Measurements from ENCODE around the gene GNAL. TPM values are rescaled to one million over a fixed set of nuclear protein-coding genes. Genes with fewer than 3 reads are reported as not detected.
"Not testable (repeated sequence)": the region's sequence is repeated elsewhere in the genome, so short reads cannot be mapped to it uniquely, and the experiment has no call there.

Gene GNAL
- total RNA-seq (2014; rRNA removed; shearing (Covaris generic)) = 17.3 and 19.2 TPM in 2 replicates

DNA sequence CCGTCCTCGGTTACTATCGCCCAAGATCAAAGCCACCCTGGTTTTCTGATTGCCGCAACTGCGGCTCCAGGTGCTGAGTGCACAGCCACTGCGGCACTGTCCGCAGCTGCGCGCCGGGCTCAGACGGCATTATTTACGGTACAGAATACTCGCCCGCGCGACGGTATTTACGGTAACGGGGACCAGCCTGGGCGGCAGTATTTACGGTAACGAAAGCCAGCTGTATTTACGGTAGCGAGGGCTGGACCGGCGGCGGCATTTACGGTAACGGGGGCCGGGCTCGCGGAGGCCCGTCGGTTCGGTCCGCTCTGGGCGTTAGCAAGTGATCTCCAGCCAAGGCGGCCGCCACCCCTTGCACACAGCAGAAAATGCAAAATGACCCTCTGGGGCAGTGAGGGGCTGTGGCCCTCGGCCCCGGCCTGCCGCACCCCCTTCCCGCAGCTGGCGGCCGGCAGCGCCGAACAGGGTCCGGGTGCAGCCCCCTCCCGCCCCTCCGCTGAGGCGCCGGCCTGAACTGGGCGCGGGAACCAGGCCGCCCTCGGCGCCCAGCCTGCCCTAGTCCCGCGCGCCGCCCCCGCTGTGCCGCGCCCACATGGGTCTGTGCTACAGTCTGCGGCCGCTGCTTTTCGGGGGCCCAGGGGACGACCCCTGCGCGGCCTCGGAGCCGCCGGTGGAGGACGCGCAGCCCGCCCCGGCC, at the start of gene GNAL:
TSS of gene GNAL (plus strand) at position 293 of the 697 bp plus-strand sequence. CDS start at position 593, 300 bp downstream.
- DNase-seq (ENCODE audit: low spot score) = peak; percentile 81

DNA sequence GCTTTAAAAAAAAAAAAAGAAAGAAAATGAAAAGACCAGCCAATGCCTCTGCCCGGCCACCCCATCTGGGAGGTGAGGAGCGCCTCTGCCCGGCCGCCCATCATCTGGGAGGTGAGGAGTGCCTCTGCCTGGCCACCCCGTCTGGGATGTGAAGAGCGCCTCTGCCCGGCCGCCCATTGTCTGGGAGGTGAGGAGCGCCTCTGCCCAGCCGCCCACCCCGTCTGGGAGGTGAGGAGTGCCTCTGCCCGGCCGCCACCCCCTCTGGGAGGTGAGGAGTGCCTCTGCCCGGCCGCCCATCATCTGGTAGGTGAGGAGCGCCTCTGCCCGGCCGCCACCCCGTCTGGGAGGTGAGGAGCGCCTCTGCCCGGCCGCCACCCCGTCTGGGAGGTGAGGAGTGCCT, 41.8 kb upstream of the GNAL start:
- DNase-seq (ENCODE audit: low spot score) = not testable (repeated sequence)

DNA sequence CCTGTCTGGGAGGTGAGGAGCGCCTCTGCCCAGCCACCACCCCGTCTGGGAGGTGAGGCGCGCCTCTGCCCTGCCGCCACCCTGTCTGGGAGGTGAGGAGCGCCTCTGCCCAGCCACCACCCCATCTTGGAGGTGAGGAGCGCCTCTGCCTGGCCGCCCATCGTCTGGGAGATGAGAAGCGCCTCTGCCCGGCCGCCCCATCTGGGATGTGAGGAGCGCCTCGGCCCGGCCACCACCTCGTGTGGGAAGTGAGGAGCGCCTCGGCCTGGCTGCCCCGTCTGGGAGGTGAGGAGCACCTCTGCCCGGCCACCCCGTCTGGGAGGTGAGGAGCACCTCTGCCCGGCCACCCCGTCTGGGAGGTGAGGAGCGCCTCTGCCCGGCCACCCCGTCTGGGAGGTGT, 41.3 kb upstream of the GNAL start:
- DNase-seq (ENCODE audit: low spot score) = not testable (repeated sequence)

DNA sequence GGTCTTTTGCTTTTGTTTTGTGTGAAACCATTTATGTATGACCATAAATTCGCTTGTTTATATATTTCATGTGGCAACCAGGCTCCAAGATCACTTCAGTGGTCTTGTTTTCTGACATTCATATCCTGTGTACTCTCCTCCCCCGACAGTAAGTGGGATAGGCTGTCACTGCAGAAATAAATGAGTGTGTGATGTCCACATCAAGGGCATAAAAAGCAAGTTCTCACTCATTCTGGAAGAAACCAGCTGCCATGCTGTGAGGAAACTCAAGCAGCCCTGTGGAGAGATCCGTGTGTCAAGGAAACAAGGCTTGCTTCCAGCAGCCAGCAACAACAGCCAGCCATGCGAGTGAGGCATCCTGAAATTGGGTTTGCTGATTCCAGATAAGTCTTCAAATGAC, 39.2 kb upstream of the GNAL start:
- DNase-seq (ENCODE audit: low spot score) = no peak

DNA sequence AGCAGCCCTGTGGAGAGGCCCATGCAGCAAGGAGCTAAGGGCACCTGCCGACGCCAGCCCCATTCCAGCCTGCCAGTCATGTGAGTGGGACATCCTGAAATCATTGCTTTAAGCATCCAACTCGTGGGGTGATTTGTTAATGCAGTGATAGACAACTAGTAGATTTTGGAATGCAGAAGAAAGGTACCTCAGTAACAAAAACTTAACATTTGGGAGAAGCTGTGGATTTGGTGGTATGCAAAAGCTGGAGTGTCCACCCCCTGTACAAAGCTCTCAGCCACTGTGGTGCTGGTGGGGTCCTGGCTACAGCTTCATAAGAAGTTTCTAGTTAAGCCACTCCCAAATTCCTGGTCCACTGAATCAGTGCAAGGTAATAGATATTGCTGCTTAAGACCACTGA, 37.2 kb upstream of the GNAL start:
- no peak for DNase-seq (ENCODE audit: low spot score)

DNA sequence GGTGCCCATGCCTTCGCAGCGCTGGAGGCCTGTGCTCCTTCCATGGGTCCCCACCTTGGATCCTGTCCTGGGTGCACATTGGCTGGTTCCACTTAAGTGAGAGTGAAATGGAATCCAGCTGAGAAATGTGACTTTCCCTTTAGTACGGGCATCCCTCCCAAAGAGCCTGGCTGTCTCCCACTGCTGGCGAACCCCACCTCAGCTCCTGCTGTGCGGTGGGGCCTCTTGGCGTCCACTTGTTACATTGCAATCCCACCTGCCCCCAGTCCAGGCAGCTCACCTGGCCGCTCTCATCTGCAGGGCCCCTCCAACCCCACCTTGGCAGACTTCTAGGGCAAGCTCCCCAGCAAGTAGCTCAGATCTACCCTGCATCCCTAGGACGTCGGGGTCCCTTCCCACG, 35.5 kb upstream of the GNAL start:
- no peak for DNase-seq (ENCODE audit: low spot score)

DNA sequence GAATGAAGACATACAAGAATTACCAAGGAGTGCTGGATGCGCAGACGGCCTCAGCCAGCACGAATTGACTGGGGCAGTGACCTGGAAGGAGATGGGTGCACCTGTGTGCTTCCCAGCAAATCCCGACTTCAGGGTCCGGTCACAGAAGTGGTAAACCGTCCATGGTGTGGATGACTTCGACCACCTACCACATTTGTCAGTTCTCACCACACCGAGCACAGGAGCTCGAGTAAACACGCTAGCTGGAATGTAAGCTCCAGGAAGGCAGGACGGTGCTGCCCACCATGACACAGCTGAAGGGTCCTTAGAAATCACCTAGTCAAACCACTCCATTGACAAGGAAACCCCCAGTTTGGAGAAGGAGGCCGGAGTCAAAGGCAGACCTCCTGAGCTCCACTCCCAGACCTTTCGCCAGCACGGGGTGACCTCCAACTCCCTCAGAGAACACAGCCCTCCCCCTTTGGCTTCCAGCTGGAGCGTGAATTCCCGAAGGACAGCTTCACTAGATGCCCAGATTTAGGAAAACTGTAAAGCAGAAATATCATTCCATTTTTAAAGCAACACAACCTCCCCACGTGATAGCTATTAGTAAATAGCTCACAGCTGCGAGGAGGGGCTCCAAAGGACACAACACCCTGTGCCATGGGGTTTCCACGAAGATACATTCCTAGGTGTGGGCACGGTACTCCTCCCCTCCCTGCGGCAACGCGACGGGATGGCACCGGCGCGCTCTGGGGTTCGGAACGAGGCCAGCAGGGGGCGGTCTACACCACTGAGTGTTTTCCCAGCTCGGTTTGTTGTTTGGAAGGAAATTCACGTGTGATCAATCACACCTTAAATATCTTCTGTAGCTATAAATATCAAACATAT, 34.1 kb upstream of the GNAL start:
- DNase-seq (ENCODE audit: low spot score) = peak; percentile 29

DNA sequence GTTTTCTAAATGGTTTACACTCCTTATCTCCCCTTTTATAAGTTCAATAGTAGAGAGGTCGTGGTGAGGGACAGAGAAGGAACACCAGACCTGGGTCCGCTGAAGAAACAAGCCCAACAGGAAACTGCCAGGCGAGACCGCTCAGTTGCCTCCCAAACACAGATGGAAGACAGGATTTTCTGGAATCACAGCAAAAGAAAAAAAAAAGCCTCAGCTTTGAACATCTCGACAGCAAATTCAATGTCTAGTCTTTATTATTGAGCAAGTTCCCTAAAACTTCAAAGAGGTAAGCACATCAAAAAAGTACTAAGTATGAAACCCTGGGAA, 33.5 kb upstream of the GNAL start:
- DNase-seq (ENCODE audit: low spot score) = no peak

DNA sequence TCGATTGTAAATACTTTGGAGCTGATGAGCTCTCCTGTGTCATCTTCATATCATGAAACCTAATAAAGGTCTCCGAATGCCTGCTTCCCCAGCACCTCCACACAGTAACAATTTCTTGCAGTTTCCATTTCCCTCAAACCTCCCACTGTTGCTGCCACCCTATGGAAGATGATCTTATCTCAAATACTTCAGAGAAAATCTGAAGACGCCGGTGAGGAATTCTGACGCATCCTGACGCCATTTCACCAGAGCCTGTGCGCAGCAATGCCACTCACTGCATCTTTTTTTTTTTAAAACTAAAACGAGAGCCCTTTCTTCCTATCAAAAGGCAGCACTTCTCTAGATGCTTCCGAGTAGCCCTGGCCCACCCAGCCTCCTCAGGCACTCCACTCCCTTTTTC, 31.9 kb upstream of the GNAL start:
- no peak for DNase-seq (ENCODE audit: low spot score)

DNA sequence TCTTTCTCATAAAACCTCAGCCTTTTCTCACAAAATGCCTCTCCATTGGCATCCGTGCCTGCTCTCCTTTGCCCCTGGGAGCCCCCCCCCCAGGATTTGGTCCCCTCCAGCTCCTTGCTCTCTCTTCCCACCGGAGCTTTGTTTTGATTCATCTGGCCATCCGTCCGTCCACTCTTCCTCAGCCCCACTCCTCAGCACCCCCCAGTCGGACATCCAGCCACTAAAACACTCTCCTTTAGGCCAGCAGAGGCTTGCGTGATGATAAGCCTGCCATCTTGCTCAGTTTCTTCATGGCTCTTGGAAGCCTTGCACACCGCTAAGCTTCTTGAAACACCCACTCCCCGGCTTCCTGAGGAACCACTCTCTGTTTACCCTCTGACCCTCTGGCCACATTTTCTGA, 31.5 kb upstream of the GNAL start:
- no peak for DNase-seq (ENCODE audit: low spot score)

DNA sequence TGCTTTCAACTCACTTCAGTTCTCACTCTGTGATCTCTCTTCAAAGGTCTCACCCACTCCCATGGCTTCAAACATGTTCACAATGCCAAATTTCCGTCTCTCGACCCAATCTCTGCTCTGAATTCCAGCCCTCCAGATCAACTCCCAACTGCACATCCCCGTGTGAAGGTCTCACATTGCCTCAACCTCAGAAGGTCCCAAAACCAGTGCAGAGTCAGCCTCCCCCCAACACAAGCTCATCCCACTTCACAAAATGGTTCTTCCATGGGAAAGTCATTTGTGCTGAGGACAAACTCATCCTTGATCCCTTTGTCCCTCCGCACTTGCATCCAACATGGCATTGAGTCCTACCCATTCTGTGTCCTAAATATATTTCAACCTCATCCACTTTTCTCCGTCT, 31.0 kb upstream of the GNAL start:
- no peak for DNase-seq (ENCODE audit: low spot score)

DNA sequence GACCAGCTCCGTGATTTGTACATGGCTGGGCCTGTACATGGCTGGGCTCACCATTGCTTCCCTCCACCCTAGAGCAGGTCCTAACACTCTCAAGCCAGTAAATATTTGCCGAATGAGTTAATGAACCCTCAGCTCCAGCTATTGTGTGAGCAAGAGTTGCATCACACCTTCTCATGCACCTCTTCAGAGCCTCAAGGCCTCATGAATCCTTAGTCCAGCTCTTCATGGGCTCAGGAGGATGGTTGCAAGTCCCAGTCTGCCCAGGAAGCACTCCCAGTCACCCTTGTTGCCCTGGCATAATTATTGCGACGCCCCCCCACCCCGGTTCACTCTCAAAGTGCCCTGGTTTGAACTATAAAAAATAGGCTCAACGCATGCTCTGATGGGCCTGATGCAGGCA, 30.1 kb upstream of the GNAL start:
- no peak for DNase-seq (ENCODE audit: low spot score)

DNA sequence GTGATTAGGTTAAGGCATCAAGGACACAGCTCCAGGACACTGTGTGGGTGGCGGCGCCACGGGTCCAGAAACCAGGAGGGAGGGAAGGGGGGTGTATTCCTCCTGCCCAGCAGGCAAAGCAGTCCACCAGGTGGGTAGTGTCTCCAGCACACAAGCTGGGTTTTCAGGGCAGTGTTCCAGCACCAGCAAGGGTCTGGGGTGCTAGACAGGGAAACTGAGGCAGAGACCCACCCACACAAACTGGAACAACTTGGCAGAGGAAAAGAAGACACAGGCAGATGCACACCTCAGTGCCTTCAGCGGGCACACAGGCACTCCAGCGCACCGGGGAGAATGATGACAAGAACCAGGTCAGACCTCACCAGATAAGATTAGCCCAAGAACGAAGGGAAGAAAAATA, 28.4 kb upstream of the GNAL start:
- no peak for DNase-seq (ENCODE audit: low spot score)

DNA sequence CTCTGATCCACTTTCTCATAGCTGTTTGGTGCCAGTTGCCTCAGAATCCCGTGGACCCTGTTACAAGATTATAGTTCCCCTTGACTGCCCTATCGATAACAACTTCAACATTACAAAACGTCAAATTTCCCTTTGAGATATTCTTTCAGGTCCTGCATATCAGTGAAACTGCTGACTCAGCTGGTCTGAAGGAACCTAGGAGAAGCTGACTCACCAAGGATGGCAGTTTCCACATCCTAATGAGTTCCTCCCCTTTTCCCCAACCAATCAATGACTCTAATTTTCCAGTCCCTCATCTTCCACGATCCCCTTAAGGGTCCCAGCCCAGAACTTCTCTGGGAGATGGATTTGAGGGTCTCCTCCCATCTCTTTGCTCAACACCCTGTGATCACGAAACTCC, 27.6 kb upstream of the GNAL start:
- no peak for DNase-seq (ENCODE audit: low spot score)

DNA sequence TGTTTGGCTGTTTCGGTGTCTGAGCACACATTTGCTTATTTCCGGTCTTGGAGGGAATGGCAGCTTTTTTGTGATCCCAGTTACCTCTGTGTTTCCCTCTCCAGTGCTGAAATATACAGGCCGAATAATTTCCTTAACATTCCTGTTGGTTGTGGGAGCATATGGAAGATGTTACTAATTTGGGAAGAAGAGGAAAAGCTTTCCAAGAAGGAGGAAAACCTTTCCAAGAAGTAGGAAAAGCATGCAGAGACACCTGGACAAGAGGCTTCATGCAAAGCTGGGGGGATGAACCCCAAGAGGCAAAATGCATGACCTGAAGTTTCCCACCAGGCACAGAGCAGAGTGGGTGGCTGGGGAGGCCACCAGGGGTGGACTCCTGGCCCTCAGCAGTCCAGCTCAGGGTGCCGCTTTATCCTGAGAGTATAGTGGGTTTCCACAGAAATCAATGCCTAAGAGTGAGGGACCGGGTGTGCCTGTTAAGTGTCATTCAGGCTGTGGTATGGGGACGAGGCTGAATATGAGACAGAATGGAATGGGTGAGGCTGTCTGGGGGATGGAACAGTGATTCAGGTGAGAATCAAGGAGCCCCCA, 25.5 kb upstream of the GNAL start:
- DNase-seq (ENCODE audit: low spot score) = no peak

DNA sequence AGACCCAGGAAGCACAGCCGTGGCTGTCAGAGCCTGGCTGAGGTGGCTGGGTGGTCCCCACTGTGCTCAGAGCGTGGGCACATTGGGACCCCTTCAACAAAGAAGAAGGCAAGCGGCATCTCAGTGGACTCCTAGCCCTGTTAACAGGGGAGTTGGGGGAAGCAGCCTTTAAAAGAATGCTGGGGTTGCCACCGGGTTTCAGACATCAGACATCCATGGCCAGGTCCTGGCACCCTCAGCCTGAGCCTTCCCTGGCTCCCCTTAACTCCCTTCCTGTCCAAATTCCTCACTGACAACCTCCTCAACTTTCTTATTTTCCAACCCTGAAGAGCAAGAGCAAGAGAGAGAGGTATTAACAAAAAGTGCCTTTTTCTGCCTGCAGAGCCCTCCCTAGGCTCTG, 24.8 kb upstream of the GNAL start:
- DNase-seq (ENCODE audit: low spot score) = no peak

DNA sequence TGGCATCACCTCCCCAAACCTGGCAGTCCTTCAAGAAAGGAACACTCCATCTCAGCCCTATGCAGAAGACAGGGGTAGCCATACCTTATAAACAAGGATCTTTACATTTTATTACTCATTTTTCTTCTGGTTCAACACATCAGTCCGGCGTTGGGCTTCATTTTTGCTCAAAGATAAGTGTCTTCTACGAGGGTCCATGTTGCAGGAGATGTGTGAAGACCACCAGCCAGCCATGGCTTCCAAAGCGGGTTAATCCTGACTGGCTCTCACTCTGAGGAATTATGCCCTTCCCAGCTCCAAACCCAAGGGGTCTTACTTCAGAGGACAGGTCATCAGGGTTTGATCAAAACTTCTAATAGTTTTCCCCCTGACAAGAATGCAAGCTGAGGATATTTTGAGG, 23.9 kb upstream of the GNAL start:
- DNase-seq (ENCODE audit: low spot score) = no peak

DNA sequence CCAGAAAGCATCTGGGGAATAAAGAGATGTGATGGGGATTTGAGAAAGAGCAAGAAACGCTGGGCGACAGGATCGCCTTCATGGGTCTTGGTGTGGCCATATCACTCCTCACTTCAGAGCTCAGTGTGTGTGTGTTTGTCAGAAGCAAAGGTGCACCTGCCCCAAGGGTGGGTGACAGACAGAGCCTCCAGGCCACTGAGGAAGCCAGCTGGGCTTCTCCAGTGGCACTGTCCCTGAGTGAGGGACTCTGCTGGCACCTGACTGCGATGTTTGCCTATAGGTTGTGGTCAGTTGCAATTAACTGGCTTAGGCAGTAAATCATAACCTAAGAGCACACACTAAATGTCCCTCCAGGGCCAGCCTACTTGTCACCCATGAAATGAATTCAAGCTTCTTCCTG, 23.5 kb upstream of the GNAL start:
- no peak for DNase-seq (ENCODE audit: low spot score)

DNA sequence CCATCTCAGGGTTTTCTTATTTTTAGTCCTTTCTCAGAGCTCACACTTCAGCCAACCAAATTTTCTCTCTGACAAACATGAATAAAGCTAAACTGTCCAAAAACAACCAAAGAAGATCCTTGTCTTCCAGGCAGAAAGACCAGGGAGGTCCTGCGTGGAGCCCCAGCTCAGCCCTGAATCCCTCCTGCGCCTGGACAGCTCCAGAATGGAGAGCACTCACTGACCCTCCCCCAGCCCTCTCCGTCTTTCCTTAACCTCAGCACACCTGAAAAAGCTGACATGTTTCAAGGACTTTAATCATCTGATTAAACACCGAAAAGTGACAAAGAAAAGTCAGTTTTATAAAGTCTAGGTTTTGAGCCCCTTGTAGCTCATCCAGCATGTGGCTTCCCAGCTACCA, 22.9 kb upstream of the GNAL start:
- DNase-seq (ENCODE audit: low spot score) = no peak

DNA sequence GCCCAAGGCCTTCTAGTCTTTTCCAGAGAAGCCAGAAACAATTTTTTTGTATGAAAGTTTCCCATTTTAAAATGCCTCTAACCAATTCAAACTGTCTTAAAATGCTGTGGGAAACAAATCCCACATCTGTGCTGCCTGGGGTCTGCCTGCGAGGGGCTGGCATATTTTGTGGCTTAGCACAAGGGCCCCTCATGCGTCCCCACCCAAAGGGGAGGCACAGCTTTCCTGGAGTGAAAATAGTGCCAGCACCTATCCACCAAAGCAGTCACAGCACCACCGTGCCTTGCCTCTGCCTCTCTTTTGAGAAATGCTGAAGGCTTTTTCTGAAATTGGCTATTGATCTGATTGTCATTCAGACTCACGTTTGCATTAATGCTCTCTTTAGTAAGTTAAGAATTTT, 22.2 kb upstream of the GNAL start:
- DNase-seq (ENCODE audit: low spot score) = no peak

DNA sequence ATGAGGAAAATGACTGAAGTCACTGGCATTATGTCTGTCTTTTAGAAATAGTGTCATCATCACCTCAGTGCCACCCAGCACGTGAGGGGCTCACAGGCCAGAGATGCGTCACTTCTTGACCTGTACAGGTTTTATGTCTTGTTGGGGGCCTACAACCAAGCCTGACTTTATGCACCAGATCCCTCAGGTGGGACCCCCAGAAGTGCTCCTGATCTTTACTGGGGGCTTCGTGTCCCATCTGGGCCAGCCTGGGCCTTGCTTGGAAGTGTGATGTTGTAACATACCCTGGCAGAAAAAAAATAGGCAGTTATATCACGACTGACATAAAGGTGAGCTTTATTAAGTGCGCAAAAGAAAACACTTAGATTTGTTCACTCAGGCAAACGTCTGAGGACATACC, 21.5 kb upstream of the GNAL start:
- DNase-seq (ENCODE audit: low spot score) = no peak

DNA sequence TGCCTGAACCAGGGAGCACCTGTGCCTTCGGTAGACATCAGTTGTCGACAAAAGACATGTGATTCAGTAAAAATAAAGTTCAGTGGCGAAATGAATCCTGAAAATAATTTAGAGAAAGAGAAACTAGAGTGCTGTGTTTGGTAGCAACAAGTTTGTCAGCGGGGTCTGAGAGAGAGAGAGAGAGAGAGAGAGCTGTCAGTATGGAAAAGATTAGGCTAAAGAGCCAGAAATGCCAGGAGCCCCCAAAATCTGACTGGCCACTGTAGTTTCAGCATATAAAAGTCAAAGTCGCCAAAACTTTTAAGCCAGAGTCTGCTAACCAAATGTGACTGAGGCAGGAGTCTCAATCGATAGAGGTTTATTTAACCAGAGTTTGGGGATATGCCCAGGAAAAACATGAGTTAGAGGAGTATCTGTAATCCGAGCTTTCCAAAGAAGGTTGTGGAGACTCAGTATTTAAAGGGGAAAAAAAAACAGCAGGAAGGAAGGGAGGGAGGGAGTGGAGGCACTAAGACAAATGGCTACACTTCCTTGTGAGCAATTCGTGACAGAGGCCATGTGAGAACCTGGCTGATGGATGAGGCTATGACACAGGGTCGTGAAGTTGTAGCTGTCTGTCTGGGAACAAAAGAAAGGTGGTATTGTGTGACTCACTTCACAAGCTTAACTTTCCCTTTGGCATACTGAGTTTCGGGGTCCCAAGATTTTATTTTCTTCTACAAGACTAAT, 20.5 kb upstream of the GNAL start:
- no peak for DNase-seq (ENCODE audit: low spot score)
